C4-2B (cell line): ENCODE measurements around the gene UTP3.
"Not testable (repeated sequence)": the region's sequence is repeated elsewhere in the genome, so short reads cannot be mapped to it uniquely, and the experiment has no call there.

Experiments used
- H3K27ac ChIP-seq: fragments of 450-650 bp; 2 replicates; pipeline ENCODE4 v1.5.1; 2017
- ZFX ChIP-seq: fragments of 450-650 bp; IDR thresholded peaks from 2 replicates; pipeline ENCODE4 v1.6.1; 2017
- TF ChIP-seq, protein P1 (sequence below): fragments of 450-650 bp; conservative IDR thresholded peaks from 2 replicates; pipeline ENCODE4 v1.5.1; 2017; ENCODE audit warnings: mild to moderate bottlenecking

UTP3 gene

DNA sequence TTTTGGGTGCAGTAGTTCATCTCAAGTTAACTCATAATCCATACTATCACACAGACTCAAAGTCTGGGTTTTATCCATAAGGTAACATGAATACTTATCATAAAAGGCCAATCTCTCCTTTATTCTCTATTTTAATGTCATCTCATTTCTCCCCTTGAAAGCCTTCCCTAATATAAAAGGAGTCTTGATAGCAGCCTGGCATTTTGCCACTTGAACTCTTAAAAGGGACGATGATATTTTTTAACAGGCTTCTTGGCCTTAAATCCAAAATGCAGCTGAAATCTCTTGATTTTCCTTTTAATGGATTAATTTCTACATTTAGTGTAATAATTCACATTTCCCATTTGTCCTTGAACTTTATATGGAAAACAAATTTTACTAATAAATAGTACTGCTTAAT is 13.6 kb upstream of the UTP3 start:
- TF ChIP-seq, protein P1, sequence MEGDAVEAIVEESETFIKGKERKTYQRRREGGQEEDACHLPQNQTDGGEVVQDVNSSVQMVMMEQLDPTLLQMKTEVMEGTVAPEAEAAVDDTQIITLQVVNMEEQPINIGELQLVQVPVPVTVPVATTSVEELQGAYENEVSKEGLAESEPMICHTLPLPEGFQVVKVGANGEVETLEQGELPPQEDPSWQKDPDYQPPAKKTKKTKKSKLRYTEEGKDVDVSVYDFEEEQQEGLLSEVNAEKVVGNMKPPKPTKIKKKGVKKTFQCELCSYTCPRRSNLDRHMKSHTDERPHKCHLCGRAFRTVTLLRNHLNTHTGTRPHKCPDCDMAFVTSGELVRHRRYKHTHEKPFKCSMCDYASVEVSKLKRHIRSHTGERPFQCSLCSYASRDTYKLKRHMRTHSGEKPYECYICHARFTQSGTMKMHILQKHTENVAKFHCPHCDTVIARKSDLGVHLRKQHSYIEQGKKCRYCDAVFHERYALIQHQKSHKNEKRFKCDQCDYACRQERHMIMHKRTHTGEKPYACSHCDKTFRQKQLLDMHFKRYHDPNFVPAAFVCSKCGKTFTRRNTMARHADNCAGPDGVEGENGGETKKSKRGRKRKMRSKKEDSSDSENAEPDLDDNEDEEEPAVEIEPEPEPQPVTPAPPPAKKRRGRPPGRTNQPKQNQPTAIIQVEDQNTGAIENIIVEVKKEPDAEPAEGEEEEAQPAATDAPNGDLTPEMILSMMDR, result no peak
- no peak for TF ChIP-seq ZFX
- no peak overlapping the region for H3K27ac ChIP-seq

DNA sequence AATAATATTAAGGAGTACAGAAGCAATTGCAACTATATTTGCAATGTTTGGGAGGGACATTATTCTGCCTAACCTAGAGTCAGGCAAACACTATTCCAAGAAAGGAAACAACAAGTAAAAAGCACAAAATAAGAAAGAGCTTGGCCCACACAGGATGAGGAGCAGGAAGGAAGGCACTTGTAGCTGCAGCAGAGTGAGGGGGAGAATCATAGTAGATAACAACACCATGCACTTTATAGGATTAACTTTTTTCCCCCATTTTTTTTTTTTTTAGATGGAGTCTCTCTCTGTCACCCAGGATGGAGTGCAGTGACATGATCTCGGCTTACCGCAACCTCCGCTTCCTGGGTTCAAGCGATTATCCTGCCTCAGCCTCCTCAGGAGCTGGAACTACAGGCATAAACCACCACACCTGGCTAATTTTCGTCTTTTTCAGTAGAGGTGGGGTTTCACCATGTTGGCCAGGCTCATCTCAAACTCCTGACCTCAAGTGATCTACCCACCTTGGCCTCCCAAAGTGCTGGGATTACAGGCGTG is 11.7 kb upstream of the UTP3 start:
- TF ChIP-seq, protein P1, result no peak
- TF ChIP-seq ZFX, result no peak
- no peak overlapping the region for H3K27ac ChIP-seq

DNA sequence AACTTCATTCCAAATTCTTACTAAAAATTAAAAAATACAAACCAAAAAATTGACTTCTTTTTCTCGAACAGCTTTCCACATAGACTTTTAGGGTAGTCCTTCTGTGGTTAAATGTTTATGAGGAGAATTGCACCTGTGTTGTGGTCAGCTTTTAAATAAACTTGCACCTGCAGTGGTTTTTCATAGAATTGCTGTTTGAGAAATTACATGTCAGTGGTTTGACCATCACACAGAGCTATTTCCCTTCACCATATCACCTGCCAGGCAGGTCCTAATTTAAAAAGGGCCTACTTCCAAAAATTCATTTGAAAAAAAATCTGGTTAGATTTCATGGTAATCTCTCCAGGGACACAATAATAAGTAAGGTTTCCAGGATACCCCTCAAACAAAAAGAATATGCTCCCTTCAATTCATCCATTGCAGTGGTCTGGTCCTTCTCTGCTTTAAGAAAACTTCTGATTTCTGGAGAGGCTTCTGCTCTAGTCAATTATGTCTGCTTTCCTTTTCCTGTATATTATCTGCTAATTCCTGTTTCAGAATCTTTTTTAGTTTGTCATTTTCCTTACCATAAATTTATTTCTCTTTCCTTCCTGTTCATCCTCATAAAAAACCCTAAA is 9.8 kb upstream of the UTP3 start:
- TF ChIP-seq ZFX, result no peak
- TF ChIP-seq, protein P1, result no peak
- no peak overlapping the region for H3K27ac ChIP-seq

DNA sequence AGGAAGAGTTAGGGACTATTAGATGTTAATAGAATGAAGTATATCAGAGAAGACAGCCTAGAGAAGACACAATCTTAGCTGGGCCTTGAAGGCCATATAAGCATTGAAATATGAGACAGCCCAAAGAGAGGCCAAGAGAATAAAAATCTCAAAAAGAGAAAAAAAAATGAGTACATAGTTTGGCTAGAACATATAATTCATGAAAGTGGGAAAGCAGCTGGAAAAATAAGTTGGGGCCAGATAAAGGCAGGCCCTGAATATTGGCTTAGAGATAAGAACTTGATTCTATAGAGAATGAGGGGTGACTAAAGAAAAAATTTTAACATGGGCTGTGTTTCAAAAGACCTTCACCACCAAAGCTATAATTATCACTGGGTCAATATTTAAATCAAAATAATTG is 7.4 kb upstream of the UTP3 start:
- TF ChIP-seq, protein P1, result no peak
- no peak for TF ChIP-seq ZFX
- no peak overlapping the region for H3K27ac ChIP-seq

DNA sequence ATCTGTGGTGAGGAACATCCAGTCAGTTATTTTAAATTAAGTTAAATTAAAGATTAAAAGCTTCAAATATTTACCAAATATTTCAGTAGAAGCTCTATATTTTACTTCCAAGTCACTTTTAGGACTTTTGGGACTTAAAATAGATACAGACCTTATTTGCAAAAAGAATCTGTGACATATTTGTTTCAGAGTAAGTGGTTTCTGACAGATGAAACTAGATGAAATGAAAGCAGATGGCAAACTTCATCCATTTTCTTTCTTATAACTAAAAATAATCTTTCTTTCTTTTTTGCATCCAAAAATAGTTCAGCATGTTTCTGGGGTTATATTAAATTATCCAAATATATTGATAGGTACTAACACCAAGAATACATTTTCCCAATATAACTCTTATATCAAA is 6.6 kb upstream of the UTP3 start:
- TF ChIP-seq ZFX, result no peak
- TF ChIP-seq, protein P1, result no peak

DNA sequence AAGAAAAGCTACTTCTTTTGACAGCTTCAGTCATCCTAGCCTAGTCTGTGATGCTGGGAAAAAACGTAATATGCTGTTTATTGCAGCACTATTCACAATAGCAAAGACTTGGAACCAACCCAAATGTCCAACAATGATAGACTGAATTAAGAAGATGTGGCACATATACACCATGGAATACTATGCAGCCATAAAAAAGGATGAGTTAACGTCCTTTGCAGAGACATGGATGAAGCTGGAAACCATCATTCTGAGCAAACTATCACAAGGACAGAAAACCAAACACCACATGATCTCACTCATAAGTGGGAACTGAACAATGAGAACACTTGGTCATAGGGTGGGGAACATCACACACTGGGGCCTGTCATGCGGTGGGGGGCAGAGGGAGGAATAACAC is 6.2 kb upstream of the UTP3 start:
- not testable (repeated sequence) for H3K27ac ChIP-seq

More for the DNA sequence above, 6.6 kb upstream of the UTP3 start:
- H3K27ac ChIP-seq, result no peak overlapping the region

DNA sequence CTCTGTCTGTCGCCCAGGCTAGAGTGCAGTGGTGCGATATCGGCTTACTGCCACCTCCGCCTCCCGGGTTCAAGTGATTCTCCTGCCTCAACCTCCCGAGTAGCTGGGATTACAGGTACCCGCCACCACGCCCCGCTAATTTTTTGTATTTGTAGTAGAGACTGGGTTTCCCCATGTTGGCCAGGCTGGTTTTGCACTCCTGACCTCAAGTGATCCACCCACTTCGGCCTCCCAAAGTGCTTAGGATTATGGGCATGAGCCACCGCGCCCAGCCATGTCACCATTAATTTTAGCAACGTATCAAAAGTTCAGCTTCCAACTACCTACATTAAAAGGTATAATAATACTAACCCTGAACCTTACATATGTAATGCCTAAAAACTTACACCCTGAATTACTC is 940 bp upstream of the UTP3 start:
- no peak for TF ChIP-seq ZFX
- TF ChIP-seq, protein P1, result no peak
- peak overlapping the region; percentile 85 for H3K27ac ChIP-seq

DNA sequence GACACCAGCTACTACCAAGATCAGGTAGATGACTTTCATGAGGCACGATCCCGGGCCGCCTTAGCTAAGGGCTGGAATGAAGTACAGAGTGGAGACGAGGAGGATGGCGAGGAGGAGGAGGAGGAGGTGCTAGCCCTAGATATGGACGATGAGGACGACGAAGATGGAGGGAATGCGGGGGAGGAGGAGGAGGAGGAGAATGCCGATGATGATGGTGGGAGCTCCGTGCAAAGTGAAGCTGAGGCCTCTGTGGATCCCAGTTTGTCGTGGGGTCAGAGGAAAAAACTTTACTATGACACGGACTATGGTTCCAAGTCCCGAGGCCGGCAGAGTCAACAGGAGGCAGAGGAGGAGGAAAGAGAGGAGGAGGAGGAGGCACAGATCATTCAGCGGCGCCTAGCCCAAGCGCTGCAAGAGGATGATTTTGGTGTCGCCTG is 481 bp downstream of the UTP3 start:
- TF ChIP-seq ZFX, result no peak
- TF ChIP-seq, protein P1, result no peak
- H3K27ac ChIP-seq, result peak overlapping the region; percentile 85
